Measurements from ENCODE around the gene DCDC2C. TPM values are rescaled to one million over a fixed set of nuclear protein-coding genes. Genes with fewer than 3 reads are reported as not detected.
"Not testable (repeated sequence)": the region's sequence is repeated elsewhere in the genome, so short reads cannot be mapped to it uniquely, and the experiment has no call there.

Gene DCDC2C
- polyA plus RNA-seq, 1 of the 3 experiments (the other 2 are of a cell fraction): not detected

DNA sequence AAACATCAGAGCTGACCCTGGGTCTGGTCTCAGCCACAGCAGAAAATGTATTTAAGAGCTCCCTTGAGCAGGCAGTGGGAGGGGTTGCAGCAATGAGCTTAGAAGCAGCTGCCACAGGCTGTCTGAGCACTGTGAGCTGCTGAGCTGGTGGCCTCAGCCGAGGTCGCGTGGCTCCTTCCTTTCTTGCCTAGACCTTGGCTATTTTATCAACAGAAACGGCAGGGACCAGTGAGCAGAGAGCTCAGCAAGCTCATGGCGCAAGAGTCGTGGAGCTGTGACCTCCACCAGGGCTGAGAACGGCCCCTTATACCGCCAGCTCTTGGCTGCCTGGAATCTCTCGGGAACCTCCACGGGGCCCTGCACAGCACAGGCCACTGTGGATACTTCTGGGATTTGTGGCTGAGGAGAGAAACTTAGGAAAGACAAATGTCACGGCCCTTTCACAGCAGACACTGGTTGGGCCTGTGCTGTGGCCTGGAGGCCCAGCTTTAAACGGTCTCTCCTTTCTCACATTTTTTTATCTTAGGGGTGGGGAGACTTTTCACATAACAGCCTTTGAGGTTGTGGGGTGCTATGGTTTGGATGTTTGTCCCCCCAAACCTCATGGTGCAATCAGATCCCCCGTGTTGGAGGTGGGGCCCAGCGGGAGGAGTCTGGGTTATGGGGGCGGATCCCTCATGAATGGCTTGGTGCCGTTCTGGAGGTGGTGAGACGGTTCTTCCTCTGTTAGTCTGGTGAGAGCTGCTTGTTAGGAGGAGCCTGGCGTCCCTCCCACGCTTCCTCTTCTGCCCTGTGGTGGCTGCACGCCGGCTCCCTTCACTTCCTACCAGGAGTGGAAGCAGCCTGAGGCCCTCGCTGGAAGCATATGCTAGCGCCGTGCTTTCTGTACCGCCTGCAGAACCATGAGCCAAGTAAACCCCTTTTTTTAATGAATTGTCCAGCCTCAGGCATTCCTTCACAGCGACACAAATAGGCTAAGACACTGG is 43.6 kb upstream of the DCDC2C start:
- H3K9ac ChIP-seq: no peak overlapping the region
- H4K20me1 ChIP-seq (ENCODE audit: insufficient read depth): no peaks in the 10 kb centered on the region
- no peak overlapping the region for H3K27ac ChIP-seq (ENCODE audit: low read depth in 2 of 2, low read length in 1 of 2)

DNA sequence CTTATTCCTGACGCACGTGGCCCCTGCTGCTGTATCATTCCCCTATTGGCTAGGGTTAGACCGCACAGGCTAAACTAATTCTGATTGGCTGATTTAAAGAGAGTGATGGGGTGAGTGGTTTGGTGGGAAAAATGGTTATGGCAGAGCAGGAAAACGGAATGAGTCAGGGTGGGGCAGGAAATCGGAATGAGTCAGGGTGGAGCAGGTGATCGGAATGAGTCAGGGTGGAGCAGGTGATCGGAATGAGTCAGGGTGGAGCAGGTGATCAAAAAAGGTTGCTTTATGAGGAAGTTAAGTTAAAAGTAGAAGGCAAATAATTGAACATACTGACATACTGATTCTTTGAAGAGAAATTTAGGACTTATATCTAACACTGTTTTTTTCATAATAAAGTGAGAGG is 42.7 kb upstream of the DCDC2C start:
- H3K4me2 ChIP-seq; DNase-seq; POLR2A ChIA-PET; H3K9ac ChIP-seq; H3K4me3 ChIP-seq (ENCODE audit: low read depth in 2 of 2, low read length in 1 of 2); H4K20me1 ChIP-seq (ENCODE audit: insufficient read depth); H3K9me3 ChIP-seq; H2AFZ ChIP-seq (ENCODE audit: low read depth); CTCF ChIA-PET; H3K27ac ChIP-seq (ENCODE audit: low read depth in 2 of 2, low read length in 1 of 2); H3K36me3 ChIP-seq (replicated peaks in 1 of 2; ENCODE audit: control insufficient read depth in 1 of 2, insufficient read depth in 2 of 2, low read length in 1 of 2); H3K9me2 ChIP-seq; H3K27me3 ChIP-seq (ENCODE audit: insufficient read depth); H3F3A ChIP-seq (replicated peaks; ENCODE audit: insufficient read depth); H3K79me2 ChIP-seq (ENCODE audit: insufficient read depth): not testable (repeated sequence)
- peaks cover 0 to 14% of the 10 kb centered on the region in 2 experiments; a peak in 1 of 4 replicates for H3K4me1 ChIP-seq (ENCODE audit: control insufficient read depth in 1 of 2, insufficient read depth in 2 of 2, low read depth in 1 of 2, low read length in 1 of 2)
- 76% methylated on average over 7 of the region's 7 CpGs for WGBS (ENCODE audit: low lambda C conversion rate)

More for the DNA sequence above, 43.6 kb upstream of the DCDC2C start:
- no peaks in the 10 kb centered on the region for H3K9me2 ChIP-seq
- H3K9me3 ChIP-seq: no peaks in the 10 kb centered on the region
- H3F3A ChIP-seq (replicated peaks; ENCODE audit: insufficient read depth): no peaks in the 10 kb centered on the region
- WGBS (ENCODE audit: low lambda C conversion rate): 87% methylated on average over 25 of the region's 26 CpGs
- no peaks in the 10 kb centered on the region for H3K79me2 ChIP-seq (ENCODE audit: insufficient read depth)
- no peak overlapping the region for H2AFZ ChIP-seq (ENCODE audit: low read depth)
- ChIA-PET CTCF (interaction anchor here (0.9 to 1.0 kb wide), 2 partner anchors 9 to 53 kb away, joined by 3 to 4 read pairs; no protein-coding TSS in a partner anchor), POLR2A (no interaction called here)
- H3K4me1 ChIP-seq (ENCODE audit: control insufficient read depth in 1 of 2, insufficient read depth in 2 of 2, low read depth in 1 of 2, low read length in 1 of 2): peaks cover 0 to 14% of the 10 kb centered on the region in 2 experiments; a peak in 1 of 4 replicates
- TF ChIP-seq RCOR1 (IDR thresholded peaks at IDR 0.05; ENCODE audit: low read length) (no peak), FOXJ3 (CRISPR knock-in tag; IDR thresholded peaks at IDR 0.05) (no peak)
- no peak for DNase-seq
- H3K4me2 ChIP-seq: no peak overlapping the region
- H3K27me3 ChIP-seq (ENCODE audit: insufficient read depth): no peaks in the 10 kb centered on the region
- H3K4me3 ChIP-seq (ENCODE audit: low read depth in 2 of 2, low read length in 1 of 2): no peak overlapping the region
- H3K36me3 ChIP-seq (replicated peaks in 1 of 2; ENCODE audit: control insufficient read depth in 1 of 2, insufficient read depth in 2 of 2, low read length in 1 of 2): no peaks in the 10 kb centered on the region

DNA sequence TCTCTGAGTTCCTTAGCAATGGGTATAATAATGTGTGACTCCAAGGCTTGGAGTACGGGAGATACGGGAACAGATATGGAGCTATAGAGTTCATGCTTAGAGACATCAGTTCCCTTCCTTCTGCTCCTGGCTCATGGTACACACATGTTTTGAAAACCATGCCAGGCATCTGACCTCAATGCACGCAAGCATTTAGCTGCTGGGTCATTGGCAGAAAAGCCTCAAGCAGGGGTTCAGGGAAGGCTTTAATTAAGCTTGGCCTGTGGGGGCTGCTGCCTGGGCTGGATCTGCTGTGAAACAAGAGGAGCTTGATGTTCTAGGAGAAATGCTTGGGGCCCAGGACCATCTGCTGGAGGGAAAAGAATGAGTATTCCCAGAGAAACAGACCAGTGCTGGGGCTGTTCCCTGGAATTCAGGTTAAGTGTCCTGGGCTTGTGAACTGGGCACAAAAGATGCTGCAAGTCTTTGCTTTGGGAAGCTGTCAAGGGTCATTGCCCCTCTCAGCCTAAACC is 42.2 kb upstream of the DCDC2C start:
- Histone ChIP-seq H3K27ac (ENCODE audit: low read depth in 2 of 2, low read length in 1 of 2) (no peak overlapping the region), H3K4me2 (no peak overlapping the region), H3K36me3 (replicated peaks in 1 of 2; ENCODE audit: control insufficient read depth in 1 of 2, insufficient read depth in 2 of 2, low read length in 1 of 2) (no peaks in the 10 kb centered on the region), H3F3A (replicated peaks; ENCODE audit: insufficient read depth) (no peaks in the 10 kb centered on the region), H3K79me2 (ENCODE audit: insufficient read depth) (no peaks in the 10 kb centered on the region), H2AFZ (ENCODE audit: low read depth) (no peak overlapping the region), H3K27me3 (ENCODE audit: insufficient read depth) (no peaks in the 10 kb centered on the region), H3K9ac (no peak overlapping the region), H4K20me1 (ENCODE audit: insufficient read depth) (no peaks in the 10 kb centered on the region), H3K4me1 (ENCODE audit: control insufficient read depth in 1 of 2, insufficient read depth in 2 of 2, low read depth in 1 of 2, low read length in 1 of 2) (peaks cover 0 to 14% of the 10 kb centered on the region in 2 experiments; a peak in 1 of 4 replicates), H3K9me3 (no peaks in the 10 kb centered on the region), H3K9me2 (no peaks in the 10 kb centered on the region), H3K4me3 (ENCODE audit: low read depth in 2 of 2, low read length in 1 of 2) (no peak overlapping the region)
- ChIA-PET POLR2A (no interaction called here), CTCF (interaction anchor here (0.8 to 1.1 kb wide), 4 partner anchors 8 to 18 kb away, joined by 3 to 6 read pairs (median 3); no protein-coding TSS in a partner anchor)
- TF ChIP-seq TEAD4 (IDR thresholded peaks at IDR 0.05; ENCODE audit: borderline replicate concordance, insufficient read depth) (no peak), RCOR1 (IDR thresholded peaks at IDR 0.05; ENCODE audit: low read length) (no peak), FOXM1 (IDR thresholded peaks at IDR 0.05; ENCODE audit: low read depth) (no peak), RXRA (IDR thresholded peaks at IDR 0.05; ENCODE audit: borderline replicate concordance, low read depth) (no peak), POLR2AphosphoS5 (IDR thresholded peaks at IDR 0.05; ENCODE audit: low read depth, low read length) (no peak)
- TF ChIP-seq, protein P1, sequence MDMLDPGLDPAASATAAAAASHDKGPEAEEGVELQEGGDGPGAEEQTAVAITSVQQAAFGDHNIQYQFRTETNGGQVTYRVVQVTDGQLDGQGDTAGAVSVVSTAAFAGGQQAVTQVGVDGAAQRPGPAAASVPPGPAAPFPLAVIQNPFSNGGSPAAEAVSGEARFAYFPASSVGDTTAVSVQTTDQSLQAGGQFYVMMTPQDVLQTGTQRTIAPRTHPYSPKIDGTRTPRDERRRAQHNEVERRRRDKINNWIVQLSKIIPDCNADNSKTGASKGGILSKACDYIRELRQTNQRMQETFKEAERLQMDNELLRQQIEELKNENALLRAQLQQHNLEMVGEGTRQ (IDR thresholded peaks at IDR 0.05; ENCODE audit: borderline replicate concordance, low read depth, low read length): no peak
- TF ChIP-seq, protein P2, sequence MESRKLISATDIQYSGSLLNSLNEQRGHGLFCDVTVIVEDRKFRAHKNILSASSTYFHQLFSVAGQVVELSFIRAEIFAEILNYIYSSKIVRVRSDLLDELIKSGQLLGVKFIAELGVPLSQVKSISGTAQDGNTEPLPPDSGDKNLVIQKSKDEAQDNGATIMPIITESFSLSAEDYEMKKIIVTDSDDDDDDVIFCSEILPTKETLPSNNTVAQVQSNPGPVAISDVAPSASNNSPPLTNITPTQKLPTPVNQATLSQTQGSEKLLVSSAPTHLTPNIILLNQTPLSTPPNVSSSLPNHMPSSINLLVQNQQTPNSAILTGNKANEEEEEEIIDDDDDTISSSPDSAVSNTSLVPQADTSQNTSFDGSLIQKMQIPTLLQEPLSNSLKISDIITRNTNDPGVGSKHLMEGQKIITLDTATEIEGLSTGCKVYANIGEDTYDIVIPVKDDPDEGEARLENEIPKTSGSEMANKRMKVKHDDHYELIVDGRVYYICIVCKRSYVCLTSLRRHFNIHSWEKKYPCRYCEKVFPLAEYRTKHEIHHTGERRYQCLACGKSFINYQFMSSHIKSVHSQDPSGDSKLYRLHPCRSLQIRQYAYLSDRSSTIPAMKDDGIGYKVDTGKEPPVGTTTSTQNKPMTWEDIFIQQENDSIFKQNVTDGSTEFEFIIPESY (IDR thresholded peaks at IDR 0.05; ENCODE audit: borderline replicate concordance, low read depth): no peak
- WGBS (ENCODE audit: low lambda C conversion rate): 98% methylated on average over 3 of the region's 3 CpGs
- DNase-seq: no peak
